ENCODE results near the gene CCDC183. TPM values are rescaled to one million over a fixed set of nuclear protein-coding genes. Genes with fewer than 3 reads are reported as not detected.
"Not testable (repeated sequence)": the region's sequence is repeated elsewhere in the genome, so short reads cannot be mapped to it uniquely, and the experiment has no call there.

CCDC183 gene
- total RNA-seq, 5 donors from 2014 or later (not counting 1 experiment from before 2014, with no cell fraction given) = 1.9 to 2.9 (median 2.3) TPM

DNA sequence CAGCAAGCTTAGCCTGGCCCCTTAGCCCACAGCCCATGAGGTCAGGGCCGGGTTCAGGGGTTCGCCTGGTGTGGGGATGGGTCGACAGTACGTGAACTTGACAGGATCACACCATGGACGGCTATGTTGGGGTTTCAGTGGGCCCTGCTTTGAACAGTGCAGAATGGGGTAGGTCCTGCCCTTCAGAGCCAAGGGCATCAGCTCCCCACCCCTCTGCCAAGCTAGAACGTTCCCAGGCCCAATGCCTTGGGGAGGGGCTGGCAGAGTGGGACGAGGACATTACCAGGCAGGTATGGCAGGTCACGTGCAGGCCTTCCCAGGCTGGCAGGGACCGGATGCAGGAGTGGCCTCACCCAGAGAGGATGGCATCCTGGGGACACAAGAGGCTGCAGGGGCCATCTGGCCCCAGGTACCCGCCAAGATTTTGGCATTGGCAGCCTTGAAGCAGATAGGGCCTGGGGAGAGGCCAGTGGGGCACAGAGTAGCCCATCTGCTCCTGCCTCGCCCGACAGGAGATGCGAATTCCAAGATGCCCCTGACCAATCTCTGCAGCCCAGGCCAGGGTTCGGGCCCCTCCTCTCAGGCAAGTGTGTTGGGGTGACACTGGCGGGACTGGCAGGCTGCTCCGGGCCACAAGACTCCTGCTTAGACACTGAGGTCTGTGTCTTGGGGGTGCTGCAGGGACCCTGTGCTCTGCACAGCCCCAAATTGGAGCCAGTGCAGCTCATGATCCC lies 45.7 kb downstream of the CCDC183 start:
- H3K9me3 Mint-ChIP-seq; ATAC-seq (replicated peaks in 1 of 4); H3K27ac ChIP-seq (ENCODE audit: low read length); POLR2A ChIA-PET; H3K9me3 ChIP-seq; DNase-seq; H3K36me3 Mint-ChIP-seq: not testable (repeated sequence)
- Mint-ChIP-seq H3K27me3 (peaks cover 0 to 14% of the 10 kb centered on the region in 2 donors), H3K4me3 (peak overlapping the region; percentile 74 to 83 (median 81)), H3K27ac (peak overlapping the region in 1 of 2 donors; percentile 15), H3K4me1 (peaks cover 0 to 21% (median 14%) of the 10 kb centered on the region in 3 donors)
- Histone ChIP-seq H3K27me3 (replicated peaks in 1 of 2; ENCODE audit: control insufficient read depth in 2 of 2, extremely low read depth in 1 of 2, insufficient read depth in 2 of 2, low read length in 1 of 2) (peaks cover 0 to 30% of the 10 kb centered on the region in 2 experiments), H3K4me3 (ENCODE audit: control insufficient read depth in 1 of 2, extremely low read depth in 1 of 2, low read length in 1 of 2) (peak overlapping the region in 1 of 2 donors; percentile 81), H3K36me3 (ENCODE audit: control insufficient read depth in 2 of 2, extremely low read depth in 1 of 2, insufficient read depth in 1 of 2, low read length in 1 of 2) (peaks cover 13 to 15% of the 10 kb centered on the region in 2 donors), H3K4me1 (ENCODE audit: control insufficient read depth in 1 of 2, extremely low read depth in 1 of 2, insufficient read depth in 2 of 2, low read length in 2 of 2) (peaks cover 5 to 44% of the 10 kb centered on the region in 2 experiments)
- 86% methylated on average over 10 of the region's 16 CpGs for WGBS (ENCODE audit: insufficient coverage)
- CTCF ChIA-PET = interaction anchor here in 1 of 2 donors (0.7 to 2.1 kb wide), 8 partner anchors 43 to 398 kb away, joined by 3 to 8 read pairs (median 3); partner anchors contain the start of gene CLIC3

GRCh38 chr9:136842380-136842948 lies 46.3 kb downstream of the CCDC183 start, which contains the start of gene AJM1:
Gene AJM1, plus strand, starts transcription at chr9:136842478. Its CDS starts 1,937 bp downstream, at chr9:136844415.
- H3K4me3 ChIP-seq (ENCODE audit: control insufficient read depth in 1 of 2, extremely low read depth in 1 of 2, low read length in 1 of 2) = peak within 1 kb of the TSS; percentile 71 to 81
- Mint-ChIP-seq H3K4me1 (peaks cover under 1 to 21% (median 16%) of the 10 kb centered on the region in 3 donors), H3K27me3 (peaks cover under 1 to 16% of the 10 kb centered on the region in 2 donors), H3K27ac (peak within 1 kb of the TSS in 1 of 2 donors; percentile 15), H3K4me3 (peak within 1 kb of the TSS; percentile 74 to 83 (median 81))
- H3K27ac ChIP-seq (ENCODE audit: low read length) = peak within 1 kb of the TSS; percentile 38
- under 1% methylated on average over 13 of the region's 27 CpGs for WGBS (ENCODE audit: insufficient coverage)
- POLR2A ChIA-PET, H3K9me3 ChIP-seq, H3K36me3 Mint-ChIP-seq, H3K9me3 Mint-ChIP-seq: not testable (repeated sequence)
- ATAC-seq (replicated peaks in 1 of 4) (peak; percentile 83 to 88 (median 86)), DNase-seq (peak; percentile 58 to 87 (median 76))
- H3K4me1 ChIP-seq (ENCODE audit: control insufficient read depth in 1 of 2, extremely low read depth in 1 of 2, insufficient read depth in 2 of 2, low read length in 2 of 2) = peaks cover 5 to 50% of the 10 kb centered on the region in 2 experiments
- peaks cover 0 to 35% of the 10 kb centered on the region in 2 experiments for H3K27me3 ChIP-seq (replicated peaks in 1 of 2; ENCODE audit: control insufficient read depth in 2 of 2, extremely low read depth in 1 of 2, insufficient read depth in 2 of 2, low read length in 1 of 2)
- CTCF ChIA-PET = interaction anchor here (0.7 to 2.1 kb wide), 10 partner anchors 35 to 398 kb away, joined by 3 to 8 read pairs (median 4); partner anchors contain the start of genes CLIC3 (in 1 of the 2) and RABL6 (in 1 of the 2)
- peaks cover 13 to 15% of the 10 kb centered on the region in 2 donors for H3K36me3 ChIP-seq (ENCODE audit: control insufficient read depth in 2 of 2, extremely low read depth in 1 of 2, insufficient read depth in 1 of 2, low read length in 1 of 2)

GRCh38 chr9:136843159-136843800 lies 47.1 kb downstream of the CCDC183 start:
- Histone ChIP-seq H3K4me1 (ENCODE audit: control insufficient read depth in 1 of 2, extremely low read depth in 1 of 2, insufficient read depth in 2 of 2, low read length in 2 of 2) (peaks cover 13 to 58% of the 10 kb centered on the region in 2 experiments), H3K36me3 (ENCODE audit: control insufficient read depth in 2 of 2, extremely low read depth in 1 of 2, insufficient read depth in 1 of 2, low read length in 1 of 2) (peaks cover 10 to 12% of the 10 kb centered on the region in 2 donors), H3K4me3 (ENCODE audit: control insufficient read depth in 1 of 2, extremely low read depth in 1 of 2, low read length in 1 of 2) (peak overlapping the region in 1 of 2 donors; percentile 37), H3K27me3 (replicated peaks in 1 of 2; ENCODE audit: control insufficient read depth in 2 of 2, extremely low read depth in 1 of 2, insufficient read depth in 2 of 2, low read length in 1 of 2) (peaks cover 0 to 43% of the 10 kb centered on the region in 2 experiments)
- CTCF ChIA-PET = interaction anchor here (0.7 to 2.1 kb wide), 5 partner anchors 36 to 192 kb away, joined by 3 to 8 read pairs (median 5); partner anchors contain the start of gene RABL6 (in 1 of the 2)
- H3K9me3 Mint-ChIP-seq; H3K9me3 ChIP-seq; H3K27ac ChIP-seq (ENCODE audit: low read length); DNase-seq; H3K27ac Mint-ChIP-seq; H3K36me3 Mint-ChIP-seq; ATAC-seq (replicated peaks in 1 of 4); POLR2A ChIA-PET: not testable (repeated sequence)
- 25% methylated on average over 11 of the region's 21 CpGs for WGBS (ENCODE audit: insufficient coverage)
- Mint-ChIP-seq H3K27me3 (peaks cover 6 to 22% of the 10 kb centered on the region in 2 donors), H3K4me3 (peak overlapping the region; percentile 57 to 64 (median 58)), H3K4me1 (peaks cover 7 to 28% (median 22%) of the 10 kb centered on the region in 3 donors)

GRCh38 chr9:136843801-136844740 lies 47.9 kb downstream of the CCDC183 start:
- H3K27ac Mint-ChIP-seq; H3K27ac ChIP-seq (ENCODE audit: low read length); H3K9me3 ChIP-seq; H3K9me3 Mint-ChIP-seq; H3K36me3 ChIP-seq (ENCODE audit: control insufficient read depth in 2 of 2, extremely low read depth in 1 of 2, insufficient read depth in 1 of 2, low read length in 1 of 2); POLR2A ChIA-PET; H3K36me3 Mint-ChIP-seq: not testable (repeated sequence)
- ATAC-seq (replicated peaks in 1 of 4) (peak in 1 of 4 experiments; percentile 32), DNase-seq (peak in 27 of 35 experiments; percentile 29 to 70 (median 55))
- Histone ChIP-seq H3K4me1 (ENCODE audit: control insufficient read depth in 1 of 2, extremely low read depth in 1 of 2, insufficient read depth in 2 of 2, low read length in 2 of 2) (peaks cover 13 to 65% of the 10 kb centered on the region in 2 experiments), H3K27me3 (replicated peaks in 1 of 2; ENCODE audit: control insufficient read depth in 2 of 2, extremely low read depth in 1 of 2, insufficient read depth in 2 of 2, low read length in 1 of 2) (peaks cover 0 to 44% of the 10 kb centered on the region in 2 experiments), H3K4me3 (ENCODE audit: control insufficient read depth in 1 of 2, extremely low read depth in 1 of 2, low read length in 1 of 2) (peak overlapping the region in 1 of 2 donors; percentile 37)
- 10% methylated on average over 94 of the region's 99 CpGs for WGBS (ENCODE audit: insufficient coverage)
- Mint-ChIP-seq H3K27me3 (peaks cover 6 to 24% of the 10 kb centered on the region in 2 donors), H3K4me3 (peak overlapping the region; percentile 57 to 64 (median 58)), H3K4me1 (peaks cover 7 to 29% (median 23%) of the 10 kb centered on the region in 3 donors)
- CTCF ChIA-PET = interaction anchor here (0.7 to 2.1 kb wide), 4 partner anchors 36 to 191 kb away, joined by 3 to 8 read pairs (median 6); partner anchors contain the start of gene RABL6 (in 1 of the 2)

DNA sequence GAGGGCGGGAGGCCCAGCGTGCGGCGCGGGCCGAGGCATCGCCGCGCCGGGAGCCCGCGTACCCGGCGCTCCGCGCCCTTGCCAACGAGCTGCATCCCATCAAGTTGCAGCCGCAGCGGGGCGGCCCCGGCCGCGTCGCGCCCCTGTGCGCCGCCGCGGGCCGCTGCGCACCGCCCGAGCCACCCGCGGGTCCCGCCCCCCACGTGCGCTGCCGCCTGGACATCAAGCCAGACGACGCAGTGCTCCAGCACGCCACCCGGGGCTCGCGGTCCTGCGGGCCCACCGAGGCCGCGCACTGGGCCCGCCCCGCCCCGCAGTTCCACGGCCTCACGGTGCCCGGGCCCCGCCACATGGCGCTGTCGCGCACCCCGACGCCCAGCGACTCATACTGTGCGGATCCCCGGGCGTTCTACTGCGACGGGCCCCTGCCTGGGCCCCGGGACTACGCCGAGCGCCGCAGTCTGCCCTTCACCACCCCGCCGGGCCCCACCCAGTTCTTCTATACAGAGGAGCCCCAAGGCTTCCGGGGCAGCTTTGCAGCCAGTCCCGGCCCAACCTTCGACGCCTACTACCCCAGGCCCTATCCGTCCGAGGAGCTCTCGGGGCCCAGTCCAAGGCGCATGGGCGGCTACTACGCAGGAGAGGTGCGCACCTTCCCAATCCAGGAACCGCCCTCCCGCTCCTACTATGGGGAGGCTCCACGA lies 48.8 kb downstream of the CCDC183 start:
- no peak for ATAC-seq (replicated peaks in 1 of 4)
- H3K4me3 Mint-ChIP-seq = peak overlapping the region in 2 of 3 donors; percentile 13 to 54
- H3K27ac Mint-ChIP-seq = no peak overlapping the region
- H3K36me3 Mint-ChIP-seq = no peaks in the 10 kb centered on the region
- peaks cover 6 to 24% of the 10 kb centered on the region in 2 donors for H3K27me3 Mint-ChIP-seq
- no peaks in the 10 kb centered on the region for H3K9me3 Mint-ChIP-seq
- peaks cover 3 to 7% of the 10 kb centered on the region in 2 donors for H3K36me3 ChIP-seq (ENCODE audit: control insufficient read depth in 2 of 2, extremely low read depth in 1 of 2, insufficient read depth in 1 of 2, low read length in 1 of 2)
- H3K4me1 Mint-ChIP-seq = peaks cover 7 to 34% (median 26%) of the 10 kb centered on the region in 3 donors
- ChIA-PET CTCF (no interaction called here), POLR2A (no interaction called here)
- no peak overlapping the region for H3K4me3 ChIP-seq (ENCODE audit: control insufficient read depth in 1 of 2, extremely low read depth in 1 of 2, low read length in 1 of 2)
- peaks cover 14 to 70% of the 10 kb centered on the region in 2 experiments for H3K4me1 ChIP-seq (ENCODE audit: control insufficient read depth in 1 of 2, extremely low read depth in 1 of 2, insufficient read depth in 2 of 2, low read length in 2 of 2)
- peak in 1 of 35 experiments; percentile 29 for DNase-seq
- no peaks in the 10 kb centered on the region for H3K9me3 ChIP-seq
- 23% methylated on average over 88 of the region's 88 CpGs for WGBS (ENCODE audit: insufficient coverage)
- peaks cover 0 to 44% of the 10 kb centered on the region in 2 experiments for H3K27me3 ChIP-seq (replicated peaks in 1 of 2; ENCODE audit: control insufficient read depth in 2 of 2, extremely low read depth in 1 of 2, insufficient read depth in 2 of 2, low read length in 1 of 2)
- no peak overlapping the region for H3K27ac ChIP-seq (ENCODE audit: low read length)

Measured in T-cell (primary cell).